ENCODE measurements around the gene SKA2. TPM values are rescaled to one million over a fixed set of nuclear protein-coding genes. Genes with fewer than 3 reads are reported as not detected.

SKA2 gene
- total and polyA plus RNA-seq, 2 donors (not counting 1 experiment from before 2014, with no cell fraction given): 52.9 to 53.7 TPM

DNA sequence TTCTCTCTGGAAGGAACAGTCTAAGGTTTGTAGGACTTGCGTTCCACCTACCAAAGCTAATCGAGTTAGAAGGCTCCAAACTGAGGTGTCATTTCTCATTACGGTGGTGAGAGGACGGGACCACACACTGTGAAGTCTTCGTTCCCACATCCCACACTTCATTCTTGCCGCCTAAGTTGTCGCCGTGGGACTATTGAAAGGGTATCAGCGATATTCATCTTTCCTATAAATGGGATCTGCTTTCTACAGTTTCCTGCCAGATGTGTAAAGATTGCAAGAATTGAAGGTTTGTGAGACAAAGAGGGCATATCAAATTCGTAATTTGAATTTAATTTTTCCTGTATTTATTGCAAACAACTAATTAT, 47.7 kb downstream of the SKA2 start:
- Histone ChIP-seq H3K27me3 (ENCODE audit: control insufficient read depth, insufficient read depth, low read length) (no peaks in the 10 kb centered on the region), H3K4me3 (replicated peaks in 1 of 4; ENCODE audit: control extremely low read depth in 1 of 4, insufficient read depth in 1 of 4, low read depth in 3 of 4, low read length in 4 of 4) (peak overlapping the region; percentile 78 to 98 (median 83)), H2AFZ (ENCODE audit: low read length) (peak overlapping the region; percentile 96), H3K27ac (ENCODE audit: insufficient read depth, low read length) (peak overlapping the region; percentile 94), H3K79me2 (ENCODE audit: control insufficient read depth, insufficient read depth, low read length) (peaks cover 27% of the 10 kb centered on the region), H3K9me3 (ENCODE audit: control insufficient read depth, insufficient read depth, low read depth, low read length) (no peaks in the 10 kb centered on the region), H3K9ac (ENCODE audit: insufficient read depth, low read length) (peak overlapping the region; percentile 79), H3K4me1 (ENCODE audit: control insufficient read depth, extremely low read depth, insufficient read depth, low read length) (peaks cover 4% of the 10 kb centered on the region), H3K4me2 (ENCODE audit: extremely low read depth, insufficient read depth, low read length) (peak overlapping the region; percentile 98), H4K20me1 (ENCODE audit: control insufficient read depth, extremely low read depth, insufficient read depth, low read length) (no peaks in the 10 kb centered on the region), H3K36me3 (ENCODE audit: control insufficient read depth, insufficient read depth, low read length) (no peaks in the 10 kb centered on the region)
- TF ChIP-seq EZH2 (IDR thresholded peaks at IDR 0.05; ENCODE audit: low read length, missing control alignments): no peak
- TF ChIP-seq, protein P1, sequence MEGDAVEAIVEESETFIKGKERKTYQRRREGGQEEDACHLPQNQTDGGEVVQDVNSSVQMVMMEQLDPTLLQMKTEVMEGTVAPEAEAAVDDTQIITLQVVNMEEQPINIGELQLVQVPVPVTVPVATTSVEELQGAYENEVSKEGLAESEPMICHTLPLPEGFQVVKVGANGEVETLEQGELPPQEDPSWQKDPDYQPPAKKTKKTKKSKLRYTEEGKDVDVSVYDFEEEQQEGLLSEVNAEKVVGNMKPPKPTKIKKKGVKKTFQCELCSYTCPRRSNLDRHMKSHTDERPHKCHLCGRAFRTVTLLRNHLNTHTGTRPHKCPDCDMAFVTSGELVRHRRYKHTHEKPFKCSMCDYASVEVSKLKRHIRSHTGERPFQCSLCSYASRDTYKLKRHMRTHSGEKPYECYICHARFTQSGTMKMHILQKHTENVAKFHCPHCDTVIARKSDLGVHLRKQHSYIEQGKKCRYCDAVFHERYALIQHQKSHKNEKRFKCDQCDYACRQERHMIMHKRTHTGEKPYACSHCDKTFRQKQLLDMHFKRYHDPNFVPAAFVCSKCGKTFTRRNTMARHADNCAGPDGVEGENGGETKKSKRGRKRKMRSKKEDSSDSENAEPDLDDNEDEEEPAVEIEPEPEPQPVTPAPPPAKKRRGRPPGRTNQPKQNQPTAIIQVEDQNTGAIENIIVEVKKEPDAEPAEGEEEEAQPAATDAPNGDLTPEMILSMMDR (conservative IDR thresholded peaks at IDR 0.05 in 1 of 2, IDR thresholded peaks at IDR 0.05 in 1 of 2; ENCODE audit: low read depth in 1 of 2, low read length in 2 of 2): no peak
- DNase-seq (ENCODE audit: low read depth in 2 of 2): no peak

DNA sequence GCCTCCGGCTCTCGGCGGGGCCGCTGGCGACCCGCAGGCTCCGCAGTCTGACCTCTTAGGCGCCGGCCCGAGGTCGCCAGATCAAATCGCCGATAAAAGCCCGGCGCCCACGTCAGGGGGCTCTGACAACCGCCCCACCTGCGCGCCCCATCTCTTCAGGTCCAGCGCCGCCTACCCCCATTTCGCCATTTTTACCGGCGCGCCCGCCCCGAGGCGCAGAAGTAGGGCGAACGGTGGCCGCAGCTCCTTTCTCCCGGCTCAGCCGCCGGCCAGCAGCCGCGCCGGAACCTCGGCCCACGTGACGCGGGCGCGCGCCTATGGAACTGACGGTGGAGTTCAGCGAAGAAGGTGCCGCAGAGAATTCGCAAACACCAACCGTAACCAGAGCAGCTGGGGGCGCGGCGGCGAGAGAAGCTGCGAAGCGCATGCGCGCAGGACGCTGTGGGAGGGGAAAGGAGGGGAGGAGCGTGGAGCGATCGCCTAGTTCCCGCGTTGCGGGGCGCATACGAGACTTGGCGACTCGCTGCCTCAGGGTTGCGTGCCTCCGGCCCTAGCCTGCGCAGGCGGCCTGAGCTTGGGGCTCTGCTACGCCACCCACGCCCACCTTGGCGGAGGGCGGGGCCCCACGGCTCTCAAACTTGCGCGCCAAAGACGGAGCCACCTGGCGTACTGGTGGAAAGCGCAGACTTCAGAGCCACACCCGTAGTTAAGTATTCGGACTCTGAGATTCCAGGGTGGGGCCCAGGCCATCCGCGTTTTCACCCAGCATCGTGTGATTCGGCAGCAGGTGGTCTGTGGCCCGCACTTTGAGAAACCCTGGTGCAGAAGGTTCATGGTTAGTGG, 48.3 kb downstream of the SKA2 start, which contains the start of gene TRIM37:
TSS of gene TRIM37 (minus strand) at position 418 of the 843 bp plus-strand sequence. CDS start 419 bp downstream, outside the sequence.
- H3K79me2 ChIP-seq (ENCODE audit: control insufficient read depth, insufficient read depth, low read length): peaks cover 27% of the 10 kb centered on the region
- H2AFZ ChIP-seq (ENCODE audit: low read length): peak within 1 kb of the TSS; percentile 96
- peak within 1 kb of the TSS; percentile 78 to 98 (median 83) for H3K4me3 ChIP-seq (replicated peaks in 1 of 4; ENCODE audit: control extremely low read depth in 1 of 4, insufficient read depth in 1 of 4, low read depth in 3 of 4, low read length in 4 of 4)
- H3K27ac ChIP-seq (ENCODE audit: insufficient read depth, low read length): peak within 1 kb of the TSS; percentile 94
- H3K9ac ChIP-seq (ENCODE audit: insufficient read depth, low read length): peak within 1 kb of the TSS; percentile 96
- TF ChIP-seq EZH2 (IDR thresholded peaks at IDR 0.05; ENCODE audit: low read length, missing control alignments): no peak
- TF ChIP-seq, protein P1 (conservative IDR thresholded peaks at IDR 0.05 in 1 of 2, IDR thresholded peaks at IDR 0.05 in 1 of 2; ENCODE audit: low read depth in 1 of 2, low read length in 2 of 2): no peak
- no peaks in the 10 kb centered on the region for H4K20me1 ChIP-seq (ENCODE audit: control insufficient read depth, extremely low read depth, insufficient read depth, low read length)
- H3K27me3 ChIP-seq (ENCODE audit: control insufficient read depth, insufficient read depth, low read length): no peaks in the 10 kb centered on the region
- H3K9me3 ChIP-seq (ENCODE audit: control insufficient read depth, insufficient read depth, low read depth, low read length): no peaks in the 10 kb centered on the region
- peak; percentile 96 to 99 for DNase-seq (ENCODE audit: low read depth in 2 of 2)
- peak within 1 kb of the TSS; percentile 98 for H3K4me2 ChIP-seq (ENCODE audit: extremely low read depth, insufficient read depth, low read length)
- peaks cover 4% of the 10 kb centered on the region for H3K4me1 ChIP-seq (ENCODE audit: control insufficient read depth, extremely low read depth, insufficient read depth, low read length)
- no peaks in the 10 kb centered on the region for H3K36me3 ChIP-seq (ENCODE audit: control insufficient read depth, insufficient read depth, low read length)

- H3K9ac ChIP-seq (ENCODE audit: insufficient read depth, low read length): peak overlapping the region; percentile 96
- DNase-seq (ENCODE audit: low read depth in 2 of 2): peak; percentile 34 to 39
- peak overlapping the region; percentile 20 for H3K4me2 ChIP-seq (ENCODE audit: extremely low read depth, insufficient read depth, low read length)
- H3K79me2 ChIP-seq (ENCODE audit: control insufficient read depth, insufficient read depth, low read length): peaks cover 27% of the 10 kb centered on the region
- TF ChIP-seq, protein P1 (conservative IDR thresholded peaks at IDR 0.05 in 1 of 2, IDR thresholded peaks at IDR 0.05 in 1 of 2; ENCODE audit: low read depth in 1 of 2, low read length in 2 of 2): no peak
- TF ChIP-seq EZH2 (IDR thresholded peaks at IDR 0.05; ENCODE audit: low read length, missing control alignments): no peak
- H3K9me3 ChIP-seq (ENCODE audit: control insufficient read depth, insufficient read depth, low read depth, low read length): no peaks in the 10 kb centered on the region
- H3K4me3 ChIP-seq (replicated peaks in 1 of 4; ENCODE audit: control extremely low read depth in 1 of 4, insufficient read depth in 1 of 4, low read depth in 3 of 4, low read length in 4 of 4): peak overlapping the region; percentile 78 to 98 (median 83)
- no peaks in the 10 kb centered on the region for H3K36me3 ChIP-seq (ENCODE audit: control insufficient read depth, insufficient read depth, low read length)
- peak overlapping the region; percentile 94 for H3K27ac ChIP-seq (ENCODE audit: insufficient read depth, low read length)
- H3K4me1 ChIP-seq (ENCODE audit: control insufficient read depth, extremely low read depth, insufficient read depth, low read length): peaks cover 4% of the 10 kb centered on the region
- H3K27me3 ChIP-seq (ENCODE audit: control insufficient read depth, insufficient read depth, low read length): no peaks in the 10 kb centered on the region
- H4K20me1 ChIP-seq (ENCODE audit: control insufficient read depth, extremely low read depth, insufficient read depth, low read length): no peaks in the 10 kb centered on the region
- H2AFZ ChIP-seq (ENCODE audit: low read length): peak overlapping the region; percentile 47
These were observed 49.0 kb downstream of the SKA2 start for GRCh38 chr17:59105852-59106462.

All from fibroblast of lung (primary cell).